HepG2 (cell line): ENCODE results near the gene SPATA7. TPM values are rescaled to one million over a fixed set of nuclear protein-coding genes. Genes with fewer than 3 reads are reported as not detected.

Experiments
- ATAC-seq: fragments of 200-7000 bp; cut with Tn5 transposase; 3 replicates; pipeline ENCODE4 v1.9.1; 2020; ENCODE audit warnings: mild to moderate bottlenecking, moderate library complexity
- BruUV-seq: library from RNA; stranded (reverse); fragments of 400-500 nt; replicated peaks from 2 replicates; lab custom pipeline; 2021; lab: Mats Ljungman, UMichigan
- CTCF ChIA-PET: fragments of 300-600 bp; formaldehyde crosslinking; extraction: SDS; loops from one replicate; lab custom pipeline; 2021; ENCODE audit warnings: low total read pairs, inconsistent platforms, low intra/inter-chr PET ratio; lab: Yijun Ruan, JAX
- POLR2A ChIA-PET: fragments of 350-600 bp; sonication (Branson Sonifier 250); formaldehyde crosslinking; loops from one replicate; lab custom pipeline; 2020; ENCODE audit warnings: antibody characterized with exemption, inconsistent platforms; lab: Yijun Ruan, JAX
- DNase-seq: peaks from one replicate; pipeline ENCODE4 v3.0.0-alpha.2; 2015; ENCODE audit warnings: low spot score
- FAIRE-seq: peaks from 3 replicates; lab custom pipeline; 2011; peaks lifted over from hg19 to GRCh38; lab: Jason Lieb, UNC
- H2AFZ ChIP-seq: one replicate; pipeline ENCODE4 v1.6.1; 2011; ENCODE audit warnings: low read length, inconsistent platforms
- H3K27ac ChIP-seq: fragments of 300-600 bp; 3 replicates; pipeline ENCODE4 v1.8.0; 2011; ENCODE audit warnings: mixed run types, mild to moderate bottlenecking, mixed read lengths, low read length, inconsistent platforms; ENCODE audit not compliant: insufficient read depth; ENCODE audit errors: extremely low read length
- H3K27me3 ChIP-seq, 2 experiments: fragments of 200-600 bp in 1 of 2; 2 replicates in 1 of 2; 3 replicates in 1 of 2; pipeline versions ENCODE4 v1.6.0 to v1.8.0; 2011; ENCODE audit warnings: low read length in 2 of 2, mild to moderate bottlenecking in 2 of 2, moderate library complexity in 2 of 2, inconsistent platforms in 1 of 2; ENCODE audit not compliant: insufficient read depth in 2 of 2, control insufficient read depth in 1 of 2
- H3K36me3 ChIP-seq, 2 experiments: fragments of 200-600 bp in 1 of 2; replicated peaks in 1 of 2; 2 replicates in 1 of 2; 3 replicates in 1 of 2; pipeline versions ENCODE4 v1.5.1 to v1.8.0; 2011; ENCODE audit warnings: low read length in 2 of 2, inconsistent platforms in 1 of 2; ENCODE audit not compliant: insufficient read depth in 2 of 2, control insufficient read depth in 1 of 2
- H3K4me1 ChIP-seq: 2 replicates; pipeline ENCODE4 v1.5.1; 2012; ENCODE audit warnings: low read length, inconsistent platforms; ENCODE audit not compliant: insufficient read depth
- H3K4me2 ChIP-seq: 2 replicates; pipeline ENCODE4 v1.6.0; 2011; ENCODE audit warnings: low read depth, low read length, inconsistent platforms
- H3K4me3 ChIP-seq, 3 experiments: fragments of 200-600 bp in 1 of 3; sonication (generic), shearing (Covaris generic) in 1 of 3; replicated peaks in 1 of 3; 2 replicates each; pipeline ENCODE4 v1.5.1; 2011 to 2016; ENCODE audit warnings: low read length in 3 of 3, inconsistent platforms in 2 of 3, low read depth in 2 of 3, mild to moderate bottlenecking in 2 of 3, control low read depth in 1 of 3, mixed read lengths in 1 of 3; ENCODE audit not compliant: insufficient read depth in 1 of 3
- H3K79me2 ChIP-seq: one replicate; pipeline ENCODE4 v1.6.1; 2011; ENCODE audit warnings: low read length, inconsistent platforms; ENCODE audit not compliant: insufficient read depth
- H3K9ac ChIP-seq: 2 replicates; pipeline ENCODE4 v1.6.0; 2011; ENCODE audit warnings: mild to moderate bottlenecking, low read depth, low read length, inconsistent platforms; ENCODE audit not compliant: insufficient read depth
- H3K9me3 ChIP-seq: 2 replicates; pipeline ENCODE4 v1.5.1; 2012; ENCODE audit warnings: mild to moderate bottlenecking, low read length
- H4K20me1 ChIP-seq: 2 replicates; pipeline ENCODE4 v1.6.0; 2011; ENCODE audit warnings: inconsistent platforms, mild to moderate bottlenecking, low read length, moderate library complexity; ENCODE audit not compliant: insufficient read depth
- BHLHE40 ChIP-seq: IDR thresholded peaks from 2 replicates; pipeline ENCODE4 v1.6.1; 2011; ENCODE audit warnings: low read length, improper control_type of control experiment
- FOXJ3 ChIP-seq: sonication (generic); formaldehyde crosslinking; IDR thresholded peaks from 2 replicates; pipeline ENCODE4 v1.4.0; 2020; ENCODE audit warnings: missing genetic modification reagents, mild to moderate bottlenecking, borderline replicate concordance
- FOXP1 ChIP-seq, 2 experiments: fragments of 450-650 bp in 1 of 2; IDR thresholded peaks; 2 replicates each; pipeline ENCODE4 v1.6.1; 2017 to 2018; ENCODE audit warnings: antibody characterized with exemption in 1 of 2
- HOXA5 ChIP-seq: sonication (generic); formaldehyde crosslinking; IDR thresholded peaks from 2 replicates; pipeline ENCODE4 v1.4.0; 2020; ENCODE audit warnings: missing genetic modification reagents
- HOXA9 ChIP-seq: sonication (generic); formaldehyde crosslinking; IDR thresholded peaks from 2 replicates; pipeline ENCODE4 v1.8.1; 2022; ENCODE audit warnings: missing genetic modification reagents, mild to moderate bottlenecking, moderate library complexity, borderline replicate concordance
- IKZF4 ChIP-seq: sonication (generic); formaldehyde crosslinking; IDR thresholded peaks from 2 replicates; pipeline ENCODE4 v1.5.1; 2020; ENCODE audit warnings: borderline replicate concordance, mild to moderate bottlenecking, low read depth, missing genetic modification reagents; ENCODE audit errors: not compliant biosample characterization
- NFE2 ChIP-seq: sonication (generic); formaldehyde crosslinking; IDR thresholded peaks from 2 replicates; pipeline ENCODE4 v1.4.0; 2020; ENCODE audit warnings: missing genetic modification reagents
- NFYB ChIP-seq: sonication (generic); formaldehyde crosslinking; IDR thresholded peaks from 2 replicates; pipeline ENCODE4 v1.4.0; 2020; ENCODE audit warnings: missing genetic modification reagents
- REPIN1 ChIP-seq: sonication (generic); formaldehyde crosslinking; IDR thresholded peaks from 2 replicates; pipeline ENCODE4 v1.8.0; 2022; ENCODE audit warnings: missing genetic modification reagents, low read depth, mild to moderate bottlenecking, borderline replicate concordance
- ZBTB3 ChIP-seq: sonication (generic); formaldehyde crosslinking; IDR thresholded peaks from 2 replicates; pipeline ENCODE4 v1.4.0; 2020; ENCODE audit warnings: low read depth, mild to moderate bottlenecking, moderate library complexity, missing genetic modification reagents, borderline replicate concordance
- ZNF138 ChIP-seq: sonication (generic); formaldehyde crosslinking; IDR thresholded peaks from 2 replicates; pipeline ENCODE4 v1.5.0; 2020; ENCODE audit warnings: mild to moderate bottlenecking, low read depth, missing genetic modification reagents
- ZNF530 ChIP-seq: sonication (generic); formaldehyde crosslinking; IDR thresholded peaks from 2 replicates; pipeline ENCODE4 v1.5.0; 2020; ENCODE audit warnings: low read depth, mild to moderate bottlenecking, missing genetic modification reagents
- ZNF768 ChIP-seq: sonication (generic); formaldehyde crosslinking; IDR thresholded peaks from 2 replicates; pipeline ENCODE4 v1.4.0; 2020; ENCODE audit warnings: missing genetic modification reagents
- ZNF788 ChIP-seq: sonication (generic); formaldehyde crosslinking; IDR thresholded peaks from 2 replicates; pipeline ENCODE4 v1.5.0; 2020; ENCODE audit warnings: mild to moderate bottlenecking, missing genetic modification reagents, borderline replicate concordance
- ZSCAN12 ChIP-seq: sonication (generic); formaldehyde crosslinking; IDR thresholded peaks from 2 replicates; pipeline ENCODE4 v1.9.0; 2021; ENCODE audit warnings: mild to moderate bottlenecking, missing genetic modification reagents
- ZSCAN25 ChIP-seq: sonication (generic); formaldehyde crosslinking; IDR thresholded peaks from 2 replicates; pipeline ENCODE4 v1.8.0; 2022; ENCODE audit warnings: mild to moderate bottlenecking, missing genetic modification reagents
- WGBS: methylation state at CpG from one replicate; pipeline ENCODE4 v1.1.6; 2017; ENCODE audit warnings: low lambda C conversion rate; 5-methylcytosine and 5-hydroxymethylcytosine counted together
- in situ Hi-C: cut with HindIII; loops from 2 replicates; pipeline ENCODE4 v1.10.0; 2017; ENCODE audit warnings: low pct_unique_long_range_greater_than_20kb; ENCODE audit not compliant: extremely low pct_ligation_motif_present
- intact Hi-C: fragments of 100-400 bp; cut with micrococcal nuclease; formaldehyde crosslinking; loops from one replicate; pipeline ENCODE4 v1.10.0; 2022; ENCODE audit not compliant: unreplicated experiment
- polyA plus RNA-seq, 8 experiments: library from polyadenylated mRNA; depleted of rRNA in 3 of 8; stranded (reverse) in 7 of 8; unstranded in 1 of 8; fragments of >200 nt; fragmentation: Illumina TruSeq in 4 of 8; extraction: Trizol in 4 of 8; gene quantifications; 2 replicates each; pipeline versions ENCODE4 v1.2.1 to v1.2.3, GENCODE V29; 2011 to 2016; ENCODE audit warnings: low read depth in 4 of 8, missing spikeins in 1 of 8, mixed read lengths in 1 of 8; ENCODE audit not compliant: insufficient read depth in 1 of 8
- total RNA-seq, 5 experiments: library from RNA; depleted of rRNA; stranded (reverse); fragments of >200 nt; fragmentation: Illumina TruSeq; extraction: Trizol; gene quantifications; 2 replicates each; pipeline ENCODE4 v1.2.3, GENCODE V29; 2016; ENCODE audit warnings: low read depth in 1 of 5
- TF ChIP-seq, protein P1 (sequence below): sonication (generic); formaldehyde crosslinking; IDR thresholded peaks from 2 replicates; pipeline ENCODE4 v1.5.1; 2020; ENCODE audit warnings: mild to moderate bottlenecking, missing genetic modification reagents, moderate library complexity
- TF ChIP-seq, protein P2 (sequence below): sonication (generic); formaldehyde crosslinking; IDR thresholded peaks from 2 replicates; pipeline ENCODE4 v1.5.1; 2020; ENCODE audit warnings: mild to moderate bottlenecking, missing genetic modification reagents, borderline replicate concordance
- TF ChIP-seq, protein P3 (sequence below): sonication (generic); formaldehyde crosslinking; IDR thresholded peaks from 2 replicates; pipeline ENCODE4 v1.4.0; 2020; ENCODE audit warnings: missing genetic modification reagents

The SPATA7 gene
- total and polyA plus RNA-seq, 2 of the 13 experiments (the other 11 are each of a cell fraction or from before 2014, with no cell fraction given) = 3.6 to 5.5 TPM

DNA sequence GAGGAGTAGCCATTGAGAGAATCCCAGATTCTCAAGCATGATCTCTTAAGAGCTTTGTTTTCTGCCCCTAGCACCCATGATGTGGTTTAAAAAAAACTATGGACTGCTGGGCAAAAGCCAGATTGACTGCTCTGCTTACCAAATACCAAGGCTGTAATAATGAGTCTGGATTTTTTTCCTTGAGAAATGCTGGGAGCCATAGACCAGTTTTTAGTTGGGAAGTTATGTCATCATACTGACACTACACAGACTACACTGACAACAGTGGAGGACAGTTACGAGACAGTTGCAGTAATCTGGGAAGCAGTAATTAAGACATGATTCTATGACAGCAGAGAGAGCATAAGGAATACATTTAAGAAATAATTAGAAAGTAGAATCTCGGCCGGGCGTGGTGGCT is 35.8 kb downstream of the SPATA7 start:
- Histone ChIP-seq H4K20me1 (no peaks in the 10 kb centered on the region), H3K27me3 (no peaks in the 10 kb centered on the region), H3K27ac (no peak overlapping the region), H3K36me3 (peaks cover 2 to 3% of the 10 kb centered on the region in 2 experiments; a peak in 2 of 5 replicates), H3K4me2 (no peak overlapping the region), H3K9ac (no peak overlapping the region), H3K4me1 (no peaks in the 10 kb centered on the region), H2AFZ (no peak overlapping the region), H3K79me2 (no peaks in the 10 kb centered on the region), H3K9me3 (peaks cover 5% of the 10 kb centered on the region; the same call in 1 of the 2 replicates), H3K4me3 (no peak overlapping the region)
- no TSS peak for BruUV-seq
- CTCF ChIA-PET = no interaction called here
- POLR2A ChIA-PET = no interaction called here
- in situ Hi-C loops = no loop called here
- no peak for DNase-seq
- FAIRE-seq = no peak
- no peak for ATAC-seq
- intact Hi-C loops = no loop called here
- WGBS = 96% methylated on average over 4 of the region's 4 CpGs
- TF ChIP-seq BHLHE40 (no peak), HOXA5 (CRISPR knock-in tag) (no peak), NFE2 (CRISPR knock-in tag) (no peak), ZSCAN25 (CRISPR knock-in tag) (no peak), IKZF4 (no peak), NFYB (CRISPR knock-in tag) (no peak), ZNF530 (CRISPR knock-in tag) (no peak), FOXJ3 (no peak), ZBTB3 (no peak), FOXP1 (IDR thresholded peaks at IDR 0.05) (no peak), FOXP1 (CRISPR knock-in tag; IDR thresholded peaks at IDR 0.05) (no peak), ZNF138 (no peak), REPIN1 (no peak), ZNF768 (CRISPR knock-in tag) (no peak), ZNF788 (no peak), HOXA9 (CRISPR knock-in tag) (no peak), ZSCAN12 (CRISPR knock-in tag) (no peak)
- TF ChIP-seq, protein P1, sequence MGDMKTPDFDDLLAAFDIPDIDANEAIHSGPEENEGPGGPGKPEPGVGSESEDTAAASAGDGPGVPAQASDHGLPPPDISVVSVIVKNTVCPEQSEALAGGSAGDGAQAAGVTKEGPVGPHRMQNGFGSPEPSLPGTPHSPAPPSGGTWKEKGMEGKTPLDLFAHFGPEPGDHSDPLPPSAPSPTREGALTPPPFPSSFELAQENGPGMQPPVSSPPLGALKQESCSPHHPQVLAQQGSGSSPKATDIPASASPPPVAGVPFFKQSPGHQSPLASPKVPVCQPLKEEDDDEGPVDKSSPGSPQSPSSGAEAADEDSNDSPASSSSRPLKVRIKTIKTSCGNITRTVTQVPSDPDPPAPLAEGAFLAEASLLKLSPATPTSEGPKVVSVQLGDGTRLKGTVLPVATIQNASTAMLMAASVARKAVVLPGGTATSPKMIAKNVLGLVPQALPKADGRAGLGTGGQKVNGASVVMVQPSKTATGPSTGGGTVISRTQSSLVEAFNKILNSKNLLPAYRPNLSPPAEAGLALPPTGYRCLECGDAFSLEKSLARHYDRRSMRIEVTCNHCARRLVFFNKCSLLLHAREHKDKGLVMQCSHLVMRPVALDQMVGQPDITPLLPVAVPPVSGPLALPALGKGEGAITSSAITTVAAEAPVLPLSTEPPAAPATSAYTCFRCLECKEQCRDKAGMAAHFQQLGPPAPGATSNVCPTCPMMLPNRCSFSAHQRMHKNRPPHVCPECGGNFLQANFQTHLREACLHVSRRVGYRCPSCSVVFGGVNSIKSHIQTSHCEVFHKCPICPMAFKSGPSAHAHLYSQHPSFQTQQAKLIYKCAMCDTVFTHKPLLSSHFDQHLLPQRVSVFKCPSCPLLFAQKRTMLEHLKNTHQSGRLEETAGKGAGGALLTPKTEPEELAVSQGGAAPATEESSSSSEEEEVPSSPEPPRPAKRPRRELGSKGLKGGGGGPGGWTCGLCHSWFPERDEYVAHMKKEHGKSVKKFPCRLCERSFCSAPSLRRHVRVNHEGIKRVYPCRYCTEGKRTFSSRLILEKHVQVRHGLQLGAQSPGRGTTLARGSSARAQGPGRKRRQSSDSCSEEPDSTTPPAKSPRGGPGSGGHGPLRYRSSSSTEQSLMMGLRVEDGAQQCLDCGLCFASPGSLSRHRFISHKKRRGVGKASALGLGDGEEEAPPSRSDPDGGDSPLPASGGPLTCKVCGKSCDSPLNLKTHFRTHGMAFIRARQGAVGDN (CRISPR knock-in tag) = no peak
- TF ChIP-seq, protein P2, sequence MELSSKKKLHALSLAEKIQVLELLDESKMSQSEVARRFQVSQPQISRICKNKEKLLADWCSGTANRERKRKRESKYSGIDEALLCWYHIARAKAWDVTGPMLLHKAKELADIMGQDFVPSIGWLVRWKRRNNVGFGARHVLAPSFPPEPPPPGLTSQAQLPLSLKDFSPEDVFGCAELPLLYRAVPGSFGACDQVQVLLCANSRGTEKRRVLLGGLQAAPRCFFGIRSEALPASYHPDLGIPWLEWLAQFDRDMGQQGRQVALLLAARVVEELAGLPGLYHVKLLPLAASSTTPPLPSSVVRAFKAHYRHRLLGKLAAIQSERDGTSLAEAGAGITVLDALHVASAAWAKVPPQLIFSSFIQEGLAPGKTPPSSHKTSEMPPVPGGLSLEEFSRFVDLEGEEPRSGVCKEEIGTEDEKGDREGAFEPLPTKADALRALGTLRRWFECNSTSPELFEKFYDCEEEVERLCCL (CRISPR knock-in tag) = no peak
- TF ChIP-seq, protein P3, sequence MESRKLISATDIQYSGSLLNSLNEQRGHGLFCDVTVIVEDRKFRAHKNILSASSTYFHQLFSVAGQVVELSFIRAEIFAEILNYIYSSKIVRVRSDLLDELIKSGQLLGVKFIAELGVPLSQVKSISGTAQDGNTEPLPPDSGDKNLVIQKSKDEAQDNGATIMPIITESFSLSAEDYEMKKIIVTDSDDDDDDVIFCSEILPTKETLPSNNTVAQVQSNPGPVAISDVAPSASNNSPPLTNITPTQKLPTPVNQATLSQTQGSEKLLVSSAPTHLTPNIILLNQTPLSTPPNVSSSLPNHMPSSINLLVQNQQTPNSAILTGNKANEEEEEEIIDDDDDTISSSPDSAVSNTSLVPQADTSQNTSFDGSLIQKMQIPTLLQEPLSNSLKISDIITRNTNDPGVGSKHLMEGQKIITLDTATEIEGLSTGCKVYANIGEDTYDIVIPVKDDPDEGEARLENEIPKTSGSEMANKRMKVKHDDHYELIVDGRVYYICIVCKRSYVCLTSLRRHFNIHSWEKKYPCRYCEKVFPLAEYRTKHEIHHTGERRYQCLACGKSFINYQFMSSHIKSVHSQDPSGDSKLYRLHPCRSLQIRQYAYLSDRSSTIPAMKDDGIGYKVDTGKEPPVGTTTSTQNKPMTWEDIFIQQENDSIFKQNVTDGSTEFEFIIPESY (CRISPR knock-in tag) = no peak
